Stimulated activated naive CD4-positive, alpha-beta T cell (primary cell): Measurements from ENCODE around the gene NFXL1.
"Not testable (repeated sequence)": the region's sequence is repeated elsewhere in the genome, so short reads cannot be mapped to it uniquely, and the experiment has no call there.

Experiments
- DNase-seq, 6 experiments: peaks; one replicate each; lab custom pipeline; 2025; lab: John Stamatoyannopoulos, UW

Gene NFXL1

DNA sequence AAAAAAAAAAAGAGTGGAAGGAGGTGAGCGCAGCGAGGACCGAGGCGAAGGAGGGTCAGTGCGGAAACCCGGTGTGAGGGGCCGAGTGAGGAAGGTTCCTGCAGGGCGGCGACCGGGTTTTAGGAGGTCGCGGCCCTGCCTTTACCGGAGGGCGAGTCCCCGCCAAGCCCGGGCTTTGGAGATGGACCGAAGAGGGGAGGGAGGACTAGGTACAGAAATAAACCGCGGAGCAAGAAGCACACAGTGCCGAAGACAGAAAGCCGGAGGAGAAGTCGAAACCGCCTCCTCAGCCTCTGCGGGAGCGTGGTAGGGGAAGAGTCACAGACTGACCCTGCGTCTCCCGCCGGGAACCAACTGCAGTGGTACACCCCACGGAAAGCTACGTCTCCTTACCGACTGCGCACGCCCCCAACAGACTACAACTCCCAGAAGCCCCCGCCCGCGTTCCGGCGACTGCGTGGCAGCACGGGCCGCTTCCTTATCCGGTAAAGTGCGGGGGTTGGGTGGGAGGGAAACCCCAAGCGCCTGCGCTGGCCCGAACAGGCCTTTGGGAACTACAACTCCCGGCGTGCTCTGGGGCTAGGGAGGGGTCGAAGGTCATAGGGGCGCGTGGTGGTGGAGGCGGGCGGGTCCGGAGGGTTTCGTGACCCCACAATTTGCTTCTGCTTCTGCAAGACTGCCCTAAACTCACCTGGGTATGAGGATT, at the start of gene NFXL1:
Gene NFXL1 (minus strand): TSS at position 364 of the 706 bp plus-strand sequence. CDS start 380 bp downstream, outside the sequence.
- DNase-seq: peak; percentile 93 to 95 (median 95)

DNA sequence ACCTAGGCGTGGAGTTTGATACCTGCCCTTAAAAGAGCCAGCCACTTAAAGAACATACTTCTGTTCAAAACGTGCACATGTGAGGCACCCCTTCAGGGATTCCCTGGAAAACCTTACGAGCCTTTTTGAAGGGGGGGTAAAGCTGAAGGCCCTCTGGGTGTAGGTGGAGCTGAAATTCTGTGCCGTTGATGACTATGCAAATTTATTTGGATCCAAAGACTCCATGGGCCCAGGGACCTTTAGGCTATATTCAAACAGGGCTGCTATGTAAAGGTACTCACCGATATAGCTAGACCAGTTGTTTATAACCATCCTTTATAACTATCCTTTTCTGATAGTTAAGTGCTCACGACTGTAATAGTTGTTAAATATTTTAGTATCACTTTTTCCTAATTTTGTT, 40.3 kb upstream of the NFXL1 start:
- no peak for DNase-seq

DNA sequence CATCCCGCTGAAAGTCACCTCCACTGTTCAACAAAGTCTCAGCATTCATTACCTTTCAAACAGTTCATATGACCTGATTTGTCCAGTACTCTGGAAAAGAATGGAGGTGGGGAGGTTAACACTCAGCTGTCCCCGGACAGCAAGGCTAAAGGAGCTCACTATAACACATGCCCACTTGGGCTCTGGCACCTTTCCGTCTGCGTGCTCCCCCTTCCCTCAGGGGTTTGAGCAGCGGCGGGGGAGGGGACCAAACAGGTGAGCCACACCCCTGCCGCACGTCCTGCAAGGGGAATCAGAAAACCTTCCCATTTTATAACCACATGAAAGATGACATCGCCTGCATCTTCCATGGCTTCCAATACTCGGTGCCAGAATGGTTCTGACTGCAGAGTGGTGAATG, 39.9 kb upstream of the NFXL1 start:
- DNase-seq: no peak

DNA sequence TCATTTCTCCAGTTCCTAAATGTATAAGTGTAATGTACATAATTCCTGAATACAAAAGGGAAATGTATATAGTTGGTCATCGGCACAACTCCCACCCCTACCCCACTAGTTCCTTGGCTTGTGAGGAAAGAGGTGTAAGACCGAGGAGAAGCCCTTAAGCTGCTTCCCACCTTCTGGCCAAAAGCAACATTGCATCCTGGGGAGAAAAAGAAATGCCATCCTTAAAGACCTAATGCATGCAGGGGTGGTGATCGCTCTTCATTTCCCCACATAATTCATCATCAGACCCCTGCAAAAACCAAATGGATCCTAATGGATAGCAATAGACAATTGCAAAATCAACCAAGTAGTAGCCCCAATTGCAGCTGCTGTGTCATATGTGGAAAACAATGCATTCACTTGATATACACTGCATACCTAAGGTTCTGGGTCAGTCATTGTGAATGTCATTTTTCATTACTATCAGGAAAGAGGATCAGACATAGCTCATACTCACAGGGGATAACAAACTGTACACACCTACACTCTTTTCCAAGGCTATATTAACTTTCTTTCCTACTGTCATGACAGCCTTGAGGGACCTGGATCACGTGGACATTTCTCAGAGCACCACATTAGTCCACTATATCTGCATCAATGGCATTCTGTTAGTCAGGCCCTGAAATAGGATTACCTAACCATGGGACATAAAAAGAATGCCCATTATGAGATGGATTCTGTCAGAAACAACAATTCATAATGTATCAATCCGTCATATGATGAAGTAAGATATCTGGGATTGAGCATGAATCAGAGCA, 31.7 kb upstream of the NFXL1 start:
- DNase-seq: no peak

DNA sequence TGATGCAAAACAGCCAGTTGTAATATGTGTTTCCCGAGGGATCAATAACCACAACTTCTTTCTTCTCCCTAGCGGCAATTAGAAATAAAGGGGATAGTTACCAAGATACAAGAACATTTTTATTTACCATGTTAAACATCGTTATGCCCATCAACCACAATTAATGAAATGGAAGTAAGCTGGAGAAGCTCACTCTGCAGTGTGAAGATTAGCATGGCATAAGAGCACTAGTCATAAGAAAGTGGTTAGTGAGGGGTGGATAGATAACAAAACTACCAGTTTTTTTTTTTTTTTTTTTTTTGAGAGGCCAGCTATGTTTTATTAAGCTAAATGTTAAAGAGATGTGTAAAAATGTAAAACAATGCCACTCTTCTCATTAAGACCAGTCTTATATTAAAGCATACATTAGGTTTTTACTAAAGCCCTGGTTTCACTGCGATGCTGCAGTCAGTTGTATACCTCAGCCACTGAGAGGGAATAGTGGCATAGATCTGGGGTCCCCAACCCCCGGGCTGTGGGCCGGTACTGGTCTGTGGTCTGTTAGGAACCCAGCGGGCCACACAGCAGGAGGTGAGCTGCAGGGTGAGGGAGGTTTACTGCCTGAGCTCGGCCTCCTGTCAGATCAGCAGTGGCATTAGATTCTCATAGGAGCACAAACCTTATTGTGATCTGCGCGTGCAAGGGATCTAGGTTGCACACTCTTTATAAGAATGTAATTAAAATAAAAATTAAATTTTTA, 27.9 kb upstream of the NFXL1 start:
- DNase-seq: no peak

DNA sequence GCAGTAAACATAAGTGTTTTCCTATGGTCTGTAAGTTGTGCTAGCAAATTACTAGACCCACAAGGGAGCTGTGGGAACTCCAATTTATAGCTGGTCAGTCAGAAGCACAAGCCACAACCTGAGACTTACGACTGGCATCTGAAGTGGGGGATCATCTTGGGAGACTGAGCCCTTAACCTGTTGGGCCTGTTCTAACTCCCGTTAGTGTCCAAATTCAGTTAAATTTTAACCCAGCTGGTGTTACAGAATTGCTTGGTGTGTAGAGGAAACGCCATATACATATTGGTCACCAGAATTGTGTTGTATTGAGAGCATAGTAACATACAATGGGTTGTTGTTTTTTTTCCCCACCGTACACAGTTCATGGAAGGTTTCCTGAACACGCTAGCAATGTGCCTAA, 25.1 kb upstream of the NFXL1 start:
- no peak for DNase-seq

DNA sequence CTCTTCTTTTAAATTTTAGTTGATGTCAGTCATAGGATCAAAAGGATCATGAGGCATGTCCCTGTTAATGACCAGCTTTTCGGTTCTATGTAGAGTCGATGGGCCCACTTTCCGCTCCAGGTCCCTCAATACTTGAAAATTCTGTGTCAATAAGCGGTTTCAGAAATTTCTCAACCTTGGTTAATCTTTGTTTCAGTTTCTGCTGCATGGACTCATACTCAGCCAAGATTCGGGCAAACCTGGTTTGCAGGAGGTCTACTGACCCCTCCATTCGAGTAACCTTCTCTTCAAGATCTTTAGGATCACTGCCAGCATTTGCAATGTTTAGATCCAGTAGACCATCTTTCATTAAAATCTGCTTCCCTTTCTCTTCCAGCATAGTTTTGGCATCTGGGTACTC, 22.0 kb upstream of the NFXL1 start:
- no peak for DNase-seq

DNA sequence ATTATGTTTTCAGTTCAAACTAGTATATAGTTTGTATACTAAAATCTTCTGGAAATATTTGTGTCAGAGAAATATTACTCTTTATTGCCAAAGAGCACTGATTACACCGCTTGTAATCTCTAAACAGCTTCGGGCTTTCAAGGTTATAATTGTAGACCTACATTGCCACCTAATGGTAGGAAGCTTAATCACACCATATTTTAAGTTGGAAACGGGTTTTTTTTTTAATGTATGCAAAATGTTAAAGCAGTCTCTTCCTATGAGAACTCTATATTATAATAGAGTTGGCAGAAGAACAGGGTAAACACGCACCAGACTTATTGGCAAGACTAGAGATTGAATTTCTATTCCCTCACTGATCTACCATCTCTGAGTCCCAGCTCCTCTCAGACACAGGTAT, 19.5 kb upstream of the NFXL1 start:
- peak in 3 of 6 experiments; percentile 36 to 50 (median 45) for DNase-seq

DNA sequence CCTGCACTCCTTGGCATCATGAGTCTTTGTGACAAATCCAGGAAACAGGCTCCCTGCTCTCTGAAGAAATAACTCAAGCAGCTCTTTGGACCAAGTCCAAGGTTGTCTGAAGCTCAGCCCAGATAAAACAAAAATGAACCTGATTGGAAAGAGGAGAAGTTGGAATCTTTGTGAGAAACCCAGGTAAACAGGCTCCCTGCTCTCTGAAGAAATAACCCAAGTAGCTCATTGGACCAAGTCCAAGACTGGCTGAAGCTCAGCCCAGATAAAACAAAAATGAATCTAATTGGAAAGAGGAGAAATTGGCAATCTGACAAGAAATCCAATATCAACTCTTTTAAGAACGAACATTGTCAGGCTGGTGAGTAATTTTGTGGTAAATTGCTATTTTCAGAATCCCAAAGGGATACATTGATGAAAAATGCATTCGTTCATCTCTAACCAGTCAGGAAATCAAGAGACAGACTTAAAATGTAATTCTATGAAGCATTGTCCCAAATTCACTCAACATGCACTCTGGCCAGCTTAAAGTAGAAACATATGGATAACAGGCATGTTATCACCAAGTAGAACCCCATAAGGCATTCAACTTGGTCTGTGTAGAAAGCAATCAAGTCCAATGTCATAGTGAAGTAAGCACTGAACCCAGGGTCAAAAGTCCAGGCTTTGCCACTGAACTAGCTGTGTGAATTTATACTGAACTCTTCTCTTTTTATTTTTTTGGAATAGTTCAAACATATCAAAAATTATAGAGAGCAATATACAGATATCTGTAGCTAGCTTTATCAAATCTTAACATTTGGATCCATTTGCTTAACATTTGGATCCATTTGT, 16.8 kb upstream of the NFXL1 start:
- DNase-seq: no peak

DNA sequence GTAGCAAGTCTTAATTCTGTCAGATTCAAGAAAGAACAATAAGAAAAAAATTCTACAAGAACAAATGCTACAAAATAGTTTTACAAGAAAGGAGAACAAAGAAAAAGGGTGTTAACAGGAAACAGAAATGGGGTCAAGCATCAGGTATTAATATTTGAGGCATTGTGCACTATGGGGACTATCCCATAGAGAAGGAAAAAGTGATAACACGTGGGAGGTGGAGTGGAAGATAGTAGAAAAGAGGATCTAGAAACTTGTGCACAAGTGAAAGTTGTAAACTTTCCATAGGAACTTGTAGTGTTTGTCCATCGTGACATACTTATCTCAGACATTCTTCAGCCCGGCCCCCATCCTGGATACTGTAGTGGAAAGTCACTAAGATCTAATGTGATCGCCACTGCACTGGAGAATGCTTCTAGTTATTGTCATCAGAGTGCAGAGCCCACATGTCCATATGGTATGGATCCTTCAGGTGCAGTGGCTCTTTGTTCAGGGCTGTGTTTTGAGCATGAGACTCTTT, 15.4 kb upstream of the NFXL1 start:
- DNase-seq: no peak

DNA sequence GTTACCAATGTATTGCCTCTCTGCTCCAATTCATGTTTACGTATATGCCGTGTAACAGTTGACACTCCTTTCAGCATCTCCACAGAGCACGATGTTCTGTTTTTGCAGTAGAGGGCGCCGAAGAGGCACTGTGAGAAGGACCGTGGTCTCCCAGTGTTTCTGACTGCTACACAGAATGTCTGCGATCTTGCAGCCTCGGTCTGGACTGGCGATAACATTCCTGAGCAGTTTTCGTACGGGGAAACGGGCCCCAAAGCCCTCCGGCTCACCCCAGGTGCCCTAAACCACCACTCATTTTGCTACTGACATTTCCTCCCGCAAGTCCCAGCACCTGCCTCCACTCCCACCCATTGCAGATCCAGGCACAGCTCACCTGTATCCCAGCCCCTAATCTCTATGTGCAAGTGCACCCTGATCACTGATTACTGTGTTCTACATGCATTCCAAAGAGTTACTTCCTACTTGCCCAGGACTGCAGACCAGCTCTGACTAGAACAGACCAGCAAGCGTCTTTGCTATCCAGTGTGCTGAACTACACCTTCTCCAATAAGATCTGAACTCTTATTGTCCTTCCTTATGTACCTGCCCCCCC, 12.4 kb upstream of the NFXL1 start:
- DNase-seq: peak; percentile 1 to 43 (median 24)

DNA sequence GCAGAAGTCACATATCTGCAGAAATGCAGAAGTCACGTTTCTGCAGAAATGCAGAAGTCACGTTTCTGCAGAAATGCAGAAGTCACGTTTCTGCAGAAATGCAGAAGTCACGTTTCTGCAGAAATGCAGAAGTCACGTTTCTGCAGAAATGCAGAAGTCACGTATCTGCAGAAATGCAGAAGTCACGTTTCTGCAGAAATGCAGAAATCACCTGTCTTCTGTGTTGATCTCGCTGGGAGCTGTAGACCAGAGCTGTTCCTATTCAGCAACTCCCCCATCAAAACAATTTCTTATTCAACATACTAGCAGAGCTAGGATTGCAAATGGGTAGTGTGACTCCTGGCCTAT, 8.9 kb upstream of the NFXL1 start:
- DNase-seq: not testable (repeated sequence)

DNA sequence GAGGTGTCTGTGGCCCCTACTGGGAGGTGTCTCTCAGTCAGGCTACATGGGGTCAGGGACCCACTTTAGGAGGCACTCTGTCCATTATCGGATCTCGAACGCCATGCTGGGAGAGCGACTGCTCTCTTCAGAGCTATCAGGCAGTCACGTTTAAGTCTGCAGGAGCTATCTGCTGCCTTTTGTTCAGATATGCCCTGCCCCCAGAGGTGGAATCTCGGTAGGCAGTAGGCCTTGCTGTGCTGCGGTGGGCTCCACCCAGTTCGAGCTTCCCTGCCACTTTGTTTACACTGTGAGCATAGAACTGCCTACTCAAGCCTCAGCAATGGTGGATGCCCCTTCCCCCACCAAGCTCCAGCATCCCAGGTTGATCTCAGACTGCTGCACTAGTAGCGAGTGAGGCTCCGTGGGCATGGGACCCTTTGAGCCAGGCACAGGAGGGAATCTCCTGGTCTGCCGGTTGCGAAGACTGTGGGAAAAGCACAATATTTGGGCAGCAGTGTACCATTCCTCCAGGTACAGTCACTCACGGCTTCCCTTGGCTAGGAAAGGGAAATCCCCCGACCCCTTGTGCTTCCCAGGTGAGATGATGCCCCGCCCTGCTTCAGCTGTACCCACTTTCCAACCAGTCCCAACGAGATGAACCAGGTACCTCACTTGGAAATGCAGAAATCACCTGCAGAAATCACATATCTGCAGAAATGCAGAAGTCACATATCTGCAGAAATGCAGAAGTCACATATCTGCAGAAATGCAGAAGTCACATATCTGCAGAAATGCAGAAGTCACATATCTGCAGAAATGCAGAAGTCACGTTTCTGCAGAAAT, 8.3 kb upstream of the NFXL1 start:
- not testable (repeated sequence) for DNase-seq

DNA sequence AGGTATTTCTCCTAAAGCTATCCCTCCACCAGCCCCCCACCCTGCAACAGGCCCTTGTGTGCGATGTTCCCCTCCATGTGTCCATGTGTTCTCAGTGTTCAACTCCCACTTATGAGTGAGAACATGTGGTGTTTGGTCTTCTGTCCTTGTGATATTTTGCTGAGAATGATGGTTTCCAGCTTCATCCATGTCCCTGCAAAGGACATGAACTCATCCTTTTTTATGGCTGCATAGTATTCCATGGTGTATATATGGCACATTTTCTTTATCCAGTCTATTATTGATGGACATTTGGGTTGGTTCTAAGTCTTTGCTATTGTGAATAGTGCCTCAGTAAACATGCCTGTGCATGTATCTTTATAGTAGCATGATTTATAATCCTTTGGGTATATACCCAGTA, 2.8 kb upstream of the NFXL1 start:
- not testable (repeated sequence) for DNase-seq

DNA sequence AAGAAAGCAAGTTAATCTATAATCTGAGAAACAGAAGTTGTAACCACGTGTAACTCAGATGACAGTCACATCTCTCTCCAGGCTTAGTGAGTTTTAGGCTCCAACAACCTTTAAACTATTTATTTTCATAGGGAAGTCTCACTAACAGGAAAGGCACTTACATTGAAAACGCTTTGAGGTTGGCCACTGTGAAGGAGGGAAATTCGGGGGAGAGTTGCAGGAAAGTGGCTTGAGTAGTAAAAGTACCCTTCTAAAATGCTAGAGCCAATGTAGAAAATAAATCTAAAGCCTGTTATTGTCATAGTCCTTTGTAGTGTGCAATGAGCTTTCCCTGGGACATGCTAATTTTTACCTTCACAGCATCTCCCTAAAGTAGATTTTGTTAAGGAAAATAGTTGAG, 995 bp upstream of the NFXL1 start:
- DNase-seq: peak in 1 of 6 experiments; percentile 24

DNA sequence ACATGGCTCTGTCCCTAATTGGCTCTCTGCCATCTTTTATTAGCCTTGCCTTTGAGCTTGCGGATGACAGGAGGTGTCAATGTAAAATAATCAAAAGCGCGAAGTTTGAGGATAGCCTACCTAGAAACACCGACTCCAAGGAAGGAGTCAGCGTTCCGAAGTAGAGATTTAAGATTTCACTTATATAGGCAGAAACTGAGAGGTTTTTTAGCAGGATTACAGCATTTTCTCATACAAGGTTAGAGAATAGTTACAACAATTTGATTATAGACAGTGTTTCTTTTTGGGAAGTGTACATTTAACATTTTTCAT, 499 bp upstream of the NFXL1 start:
- DNase-seq: no peak

DNA sequence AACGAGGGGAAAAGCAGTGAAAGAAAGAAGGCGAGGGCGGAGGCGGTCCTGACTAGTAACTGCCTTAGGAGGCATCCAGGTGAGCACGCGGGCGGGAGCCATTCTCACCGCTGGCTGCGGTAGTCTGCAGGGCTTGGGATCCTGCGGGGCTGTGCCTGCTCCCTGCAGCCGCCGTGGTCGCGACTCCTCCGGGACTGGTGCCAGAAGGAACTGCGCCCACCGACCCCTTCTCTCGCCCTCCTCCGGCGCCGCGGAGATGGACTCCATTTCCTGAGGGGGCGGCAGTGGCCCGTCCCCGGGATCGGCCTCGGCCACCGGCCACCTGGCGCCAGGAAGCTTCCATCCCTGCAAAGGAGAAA, 543 bp downstream of the NFXL1 start:
- peak in 5 of 6 experiments; percentile 7 to 48 (median 27) for DNase-seq

DNA sequence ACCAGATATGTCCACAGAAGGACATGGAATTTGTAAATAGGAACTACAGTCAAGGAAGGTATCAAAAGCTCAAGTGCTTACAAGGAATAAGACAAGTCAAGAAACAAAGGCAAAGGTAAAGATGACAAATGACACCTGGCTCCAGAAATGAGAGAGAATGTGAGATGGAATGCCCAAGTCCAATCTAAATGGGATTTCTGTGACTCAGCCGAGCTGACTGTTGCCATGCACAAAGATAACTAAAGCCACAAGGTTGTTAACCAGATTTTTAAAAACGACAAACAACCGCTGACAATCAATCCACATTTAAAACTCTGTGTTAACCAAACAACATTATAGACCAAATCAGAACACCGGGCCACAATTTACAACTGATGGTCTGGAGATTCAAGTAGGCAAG, 1.1 kb downstream of the NFXL1 start:
- DNase-seq: peak in 1 of 6 experiments; percentile 7

DNA sequence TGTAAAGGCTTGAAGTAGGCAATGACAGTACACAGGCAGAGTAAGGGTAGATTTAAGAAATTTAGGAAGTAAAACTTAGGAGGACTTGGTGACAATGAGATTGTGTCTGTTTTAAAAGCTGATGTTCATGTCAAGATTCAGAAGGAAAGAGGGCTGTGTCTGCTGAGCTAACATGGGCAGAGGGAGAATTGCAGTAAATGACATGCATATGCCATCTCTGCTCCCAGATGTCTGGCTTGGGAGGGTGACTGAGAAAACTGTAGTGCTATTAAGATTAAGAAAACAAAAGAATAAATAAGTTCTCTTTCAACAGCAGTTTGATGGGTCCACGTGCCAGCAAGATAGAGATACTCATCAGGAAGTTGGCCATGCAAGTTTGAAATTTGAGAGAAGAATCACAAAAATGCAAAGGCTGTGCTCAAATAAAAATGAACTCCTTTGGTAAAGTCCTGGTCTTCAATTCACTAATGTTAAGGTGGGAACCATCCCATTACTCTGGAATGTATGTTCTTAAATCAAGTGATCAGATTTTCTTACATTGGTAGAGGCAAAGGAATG, 7.2 kb downstream of the NFXL1 start:
- no peak for DNase-seq

DNA sequence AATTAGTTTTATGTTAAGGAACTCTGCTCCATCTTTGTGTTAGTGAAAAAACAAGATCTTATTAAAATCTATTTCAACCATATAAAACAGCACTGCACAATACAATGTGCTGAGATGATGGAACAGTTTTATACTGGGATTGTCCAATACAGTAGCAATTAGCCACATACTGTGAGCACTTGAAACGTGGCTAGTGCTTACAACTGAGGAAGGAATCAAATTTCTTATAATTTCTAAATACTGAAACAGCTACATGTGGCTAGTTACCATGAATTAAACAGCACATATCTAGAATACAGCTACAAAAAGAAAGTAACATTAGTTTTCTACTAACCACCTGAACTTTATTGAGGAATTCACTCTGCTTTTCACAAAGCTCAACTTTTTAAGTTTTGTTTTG, 14.7 kb downstream of the NFXL1 start:
- DNase-seq: no peak
